ENCODE data around the gene PDXK. TPM values are rescaled to one million over a fixed set of nuclear protein-coding genes. Genes with fewer than 3 reads are reported as not detected.
A peak's percentile ranks its signal among the peaks of the same experiment; 100 is the strongest.

PDXK gene
- total and polyA plus RNA-seq, 2 of the 13 experiments (the other 11 are each of a cell fraction or from before 2014, with no cell fraction given) = 114 to 184 TPM

DNA sequence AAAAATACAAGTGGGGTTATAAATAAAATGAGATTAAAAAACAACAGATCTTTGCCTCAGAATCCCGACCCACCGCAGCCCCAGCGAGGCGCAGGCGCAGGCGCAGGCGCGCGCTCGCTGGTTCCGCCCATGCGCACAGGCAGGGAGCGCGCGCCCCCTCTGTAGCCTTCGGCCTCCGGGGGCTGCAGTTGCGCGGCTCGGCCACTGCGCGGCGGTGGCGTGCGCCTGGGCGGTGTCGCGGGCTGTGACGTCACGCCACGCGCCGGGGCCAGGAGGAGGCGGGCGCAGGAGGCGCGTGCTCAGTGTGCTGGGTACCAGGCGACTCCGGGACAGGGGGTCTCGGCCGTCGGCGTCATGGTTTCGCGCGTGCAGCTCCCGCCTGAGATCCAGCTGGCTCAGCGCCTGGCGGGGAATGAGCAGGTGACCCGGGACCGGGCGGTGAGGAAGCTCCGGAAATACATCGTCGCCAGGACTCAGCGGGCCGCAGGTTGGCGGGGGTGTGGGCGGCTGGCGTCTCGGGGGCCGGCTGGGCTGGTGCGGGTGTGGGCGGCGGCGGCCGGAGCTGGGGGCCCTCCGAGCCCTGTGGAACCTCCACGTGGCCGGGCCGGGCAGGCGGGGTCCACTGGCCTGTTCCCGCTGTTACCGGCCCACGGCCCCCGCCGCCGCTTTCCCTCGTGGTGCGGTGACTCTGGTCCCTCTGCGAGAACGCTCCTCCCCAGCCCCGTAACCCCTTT lies 70.5 kb downstream of the PDXK start, which contains the start of gene RRP1 (continued):
- TF ChIP-seq ZKSCAN8 (CRISPR knock-in tag; IDR thresholded peaks at IDR 0.05; ENCODE audit: borderline replicate concordance) (0 out of 2 replicates have a peak, but pooled peaks have one; percentile 74), ZNF557 (CRISPR knock-in tag; IDR thresholded peaks at IDR 0.05) (no peak), ETV6 (CRISPR knock-in tag; conservative IDR thresholded peaks at IDR 0.05) (no peak), ZNF878 (CRISPR knock-in tag; IDR thresholded peaks at IDR 0.05) (0 out of 2 replicates have a peak, but pooled peaks have one; percentile 45), ZNF563 (CRISPR knock-in tag; IDR thresholded peaks at IDR 0.05) (0 out of 2 replicates have a peak, but pooled peaks have one; percentile 68), CENPT (CRISPR knock-in tag; IDR thresholded peaks at IDR 0.05; ENCODE audit: low read depth) (peak; percentile 86), ZNF547 (CRISPR knock-in tag; IDR thresholded peaks at IDR 0.05) (peak; percentile 85; the same call in 1 of the 2 replicates), HMG20A (CRISPR knock-in tag; IDR thresholded peaks at IDR 0.05; ENCODE audit: borderline replicate concordance) (no peak), FOXJ3 (CRISPR knock-in tag; IDR thresholded peaks at IDR 0.05; ENCODE audit: borderline replicate concordance) (no peak), EHMT2 (IDR thresholded peaks at IDR 0.05; ENCODE audit: borderline replicate concordance, low read depth, low read length) (no peak), MED1 (CRISPR knock-in tag; IDR thresholded peaks at IDR 0.05) (peak; percentile 90), REL (CRISPR knock-in tag; conservative IDR thresholded peaks at IDR 0.05) (0 out of 2 replicates have a peak, but pooled peaks have one; percentile 36), ISL2 (CRISPR knock-in tag; IDR thresholded peaks at IDR 0.05) (peak; percentile 68), FOXA1 (IDR thresholded peaks at IDR 0.05) (no peak), FOXA1 (CRISPR knock-in tag; IDR thresholded peaks at IDR 0.05) (peak; percentile 55), RBFOX2 (IDR thresholded peaks at IDR 0.05; ENCODE audit: low read depth, low read length) (peak; percentile 91), ZIK1 (CRISPR knock-in tag; IDR thresholded peaks at IDR 0.05; ENCODE audit: borderline replicate concordance, low read depth) (peak; percentile 98), ZSCAN25 (CRISPR knock-in tag; IDR thresholded peaks at IDR 0.05) (peak; percentile 55; the same call in 1 of the 2 replicates), HMG20B (CRISPR knock-in tag; conservative IDR thresholded peaks at IDR 0.05) (no peak), KLF12 (CRISPR knock-in tag; IDR thresholded peaks at IDR 0.05; ENCODE audit: borderline replicate concordance) (peak; percentile 63; the same call in 1 of the 2 replicates), TCF12 (IDR thresholded peaks at IDR 0.05) (no peak), TCF12 (CRISPR knock-in tag; IDR thresholded peaks at IDR 0.05) (peak; percentile 72; the same call in 1 of the 2 replicates)
- TF ChIP-seq, protein P1, sequence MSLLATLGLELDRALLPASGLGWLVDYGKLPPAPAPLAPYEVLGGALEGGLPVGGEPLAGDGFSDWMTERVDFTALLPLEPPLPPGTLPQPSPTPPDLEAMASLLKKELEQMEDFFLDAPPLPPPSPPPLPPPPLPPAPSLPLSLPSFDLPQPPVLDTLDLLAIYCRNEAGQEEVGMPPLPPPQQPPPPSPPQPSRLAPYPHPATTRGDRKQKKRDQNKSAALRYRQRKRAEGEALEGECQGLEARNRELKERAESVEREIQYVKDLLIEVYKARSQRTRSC (CRISPR knock-in tag; IDR thresholded peaks at IDR 0.05; ENCODE audit: low read depth) = no peak
- TF ChIP-seq, protein P2, sequence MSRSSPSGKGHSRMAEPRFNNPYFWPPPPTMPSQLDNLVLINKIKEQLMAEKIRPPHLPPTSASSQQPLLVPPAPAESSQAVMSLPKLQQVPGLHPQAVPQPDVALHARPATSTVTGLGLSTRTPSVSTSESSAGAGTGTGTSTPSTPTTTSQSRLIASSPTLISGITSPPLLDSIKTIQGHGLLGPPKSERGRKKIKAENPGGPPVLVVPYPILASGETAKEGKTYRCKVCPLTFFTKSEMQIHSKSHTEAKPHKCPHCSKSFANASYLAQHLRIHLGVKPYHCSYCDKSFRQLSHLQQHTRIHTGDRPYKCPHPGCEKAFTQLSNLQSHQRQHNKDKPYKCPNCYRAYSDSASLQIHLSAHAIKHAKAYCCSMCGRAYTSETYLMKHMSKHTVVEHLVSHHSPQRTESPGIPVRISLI (CRISPR knock-in tag; IDR thresholded peaks at IDR 0.05; ENCODE audit: borderline replicate concordance) = 0 out of 2 replicates have a peak, but pooled peaks have one; percentile 40
- TF ChIP-seq, protein P3, sequence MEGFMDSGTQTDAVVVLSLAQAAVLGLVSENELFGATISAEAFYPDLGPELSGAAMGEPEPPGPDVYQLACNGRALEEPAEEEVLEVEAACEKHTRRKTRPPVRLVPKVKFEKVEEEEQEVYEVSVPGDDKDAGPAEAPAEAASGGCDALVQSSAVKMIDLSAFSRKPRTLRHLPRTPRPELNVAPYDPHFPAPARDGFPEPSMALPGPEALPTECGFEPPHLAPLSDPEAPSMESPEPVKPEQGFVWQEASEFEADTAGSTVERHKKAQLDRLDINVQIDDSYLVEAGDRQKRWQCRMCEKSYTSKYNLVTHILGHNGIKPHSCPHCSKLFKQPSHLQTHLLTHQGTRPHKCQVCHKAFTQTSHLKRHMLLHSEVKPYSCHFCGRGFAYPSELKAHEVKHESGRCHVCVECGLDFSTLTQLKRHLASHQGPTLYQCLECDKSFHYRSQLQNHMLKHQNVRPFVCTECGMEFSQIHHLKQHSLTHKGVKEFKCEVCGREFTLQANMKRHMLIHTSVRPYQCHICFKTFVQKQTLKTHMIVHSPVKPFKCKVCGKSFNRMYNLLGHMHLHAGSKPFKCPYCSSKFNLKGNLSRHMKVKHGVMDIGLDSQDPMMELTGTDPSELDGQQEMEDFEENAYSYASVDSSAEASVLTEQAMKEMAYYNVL (CRISPR knock-in tag; IDR thresholded peaks at IDR 0.05; ENCODE audit: borderline replicate concordance) = no peak

All from HepG2 (cell line).